ENCODE measurements around the gene SEMA5A. TPM values are rescaled to one million over a fixed set of nuclear protein-coding genes. Genes with fewer than 3 reads are reported as not detected.

Gene SEMA5A
- polyA plus RNA-seq, 1 of the 3 experiments (the other 2 are of a cell fraction), result 0.58 TPM

- no peak overlapping the region; a peak in 1 of 4 replicates for H3K27ac ChIP-seq (ENCODE audit: low read depth in 2 of 2, low read length in 1 of 2)
- no peak for DNase-seq
- no peaks in the 10 kb centered on the region for H3K36me3 ChIP-seq (replicated peaks in 1 of 2; ENCODE audit: control insufficient read depth in 1 of 2, insufficient read depth in 2 of 2, low read length in 1 of 2)
- H3K27me3 ChIP-seq (ENCODE audit: insufficient read depth), result no peaks in the 10 kb centered on the region
- H3K9me3 ChIP-seq, result no peaks in the 10 kb centered on the region
- H3K4me3 ChIP-seq (ENCODE audit: low read depth in 2 of 2, low read length in 1 of 2), result no peak overlapping the region
- no peak overlapping the region for H3K9ac ChIP-seq
- H4K20me1 ChIP-seq (ENCODE audit: insufficient read depth), result no peaks in the 10 kb centered on the region
- H3K79me2 ChIP-seq (ENCODE audit: insufficient read depth), result no peaks in the 10 kb centered on the region
- TF ChIP-seq SMC3 (IDR thresholded peaks at IDR 0.05; ENCODE audit: low read depth, low read length) (no peak), JUND (IDR thresholded peaks at IDR 0.05) (no peak), EZH2phosphoT487 (IDR thresholded peaks at IDR 0.05; ENCODE audit: borderline replicate concordance, low read depth) (no peak), TAF1 (IDR thresholded peaks at IDR 0.05; ENCODE audit: borderline replicate concordance, low read depth, low read length) (no peak)
- ChIA-PET POLR2A (no interaction called here), CTCF (no interaction called here)
- no peaks in the 10 kb centered on the region for H3K9me2 ChIP-seq
- no peaks in the 10 kb centered on the region; a peak in 2 of 4 replicates for H3K4me1 ChIP-seq (ENCODE audit: control insufficient read depth in 1 of 2, insufficient read depth in 2 of 2, low read depth in 1 of 2, low read length in 1 of 2)
- peaks cover under 1% of the 10 kb centered on the region for H3F3A ChIP-seq (replicated peaks; ENCODE audit: insufficient read depth)
- H2AFZ ChIP-seq (ENCODE audit: low read depth), result no peak overlapping the region
- H3K4me2 ChIP-seq, result no peak overlapping the region
Measured at GRCh38 chr5:9233712-9234111, 312.2 kb downstream of the SEMA5A start.

- ChIA-PET CTCF (no interaction called here), POLR2A (no interaction called here)
Measured at GRCh38 chr5:9233035-9233434, 312.8 kb downstream of the SEMA5A start.

More at GRCh38 chr5:9233035-9233434, 312.8 kb downstream of the SEMA5A start:
- no peaks in the 10 kb centered on the region for H3K9me3 ChIP-seq
- no peaks in the 10 kb centered on the region for H3K36me3 ChIP-seq (replicated peaks in 1 of 2; ENCODE audit: control insufficient read depth in 1 of 2, insufficient read depth in 2 of 2, low read length in 1 of 2)
- H3K4me2 ChIP-seq, result no peak overlapping the region
- TF ChIP-seq EP300 (IDR thresholded peaks at IDR 0.05; ENCODE audit: borderline replicate concordance in 1 of 2, low read depth in 1 of 2, low read length in 1 of 2) (no peak), REST (IDR thresholded peaks at IDR 0.05; ENCODE audit: low read depth, low read length) (no peak), RCOR1 (IDR thresholded peaks at IDR 0.05; ENCODE audit: low read length) (no peak), CTCF (IDR thresholded peaks at IDR 0.05) (no peak), FOXJ3 (CRISPR knock-in tag; IDR thresholded peaks at IDR 0.05) (no peak), SIN3A (IDR thresholded peaks at IDR 0.05; ENCODE audit: borderline replicate concordance, low read depth, low read length) (no peak), ZBTB33 (IDR thresholded peaks at IDR 0.05; ENCODE audit: borderline replicate concordance, low read depth) (no peak), TEAD4 (IDR thresholded peaks at IDR 0.05; ENCODE audit: borderline replicate concordance, insufficient read depth) (no peak), JUND (IDR thresholded peaks at IDR 0.05) (no peak), RFX5 (IDR thresholded peaks at IDR 0.05; ENCODE audit: low read length) (no peak), TCF12 (IDR thresholded peaks at IDR 0.05) (no peak), MXI1 (IDR thresholded peaks at IDR 0.05; ENCODE audit: low read depth, low read length) (no peak), MEF2A (IDR thresholded peaks at IDR 0.05; ENCODE audit: borderline replicate concordance, low read depth) (no peak), FOSL2 (IDR thresholded peaks at IDR 0.05; ENCODE audit: borderline replicate concordance, low read depth) (no peak)
- no peak overlapping the region; a peak in 1 of 4 replicates for H3K27ac ChIP-seq (ENCODE audit: low read depth in 2 of 2, low read length in 1 of 2)
- H3K9me2 ChIP-seq, result no peaks in the 10 kb centered on the region
- 49% methylated on average over 2 of the region's 2 CpGs for WGBS (ENCODE audit: low lambda C conversion rate)
- H2AFZ ChIP-seq (ENCODE audit: low read depth), result no peak overlapping the region
- no peak for DNase-seq
- H3K79me2 ChIP-seq (ENCODE audit: insufficient read depth), result no peaks in the 10 kb centered on the region
- H4K20me1 ChIP-seq (ENCODE audit: insufficient read depth), result no peaks in the 10 kb centered on the region
- H3K4me1 ChIP-seq (ENCODE audit: control insufficient read depth in 1 of 2, insufficient read depth in 2 of 2, low read depth in 1 of 2, low read length in 1 of 2), result no peaks in the 10 kb centered on the region; a peak in 2 of 4 replicates
- no peaks in the 10 kb centered on the region for H3F3A ChIP-seq (replicated peaks; ENCODE audit: insufficient read depth)
- H3K9ac ChIP-seq, result no peak overlapping the region
- H3K4me3 ChIP-seq (ENCODE audit: low read depth in 2 of 2, low read length in 1 of 2), result no peak overlapping the region
- no peaks in the 10 kb centered on the region for H3K27me3 ChIP-seq (ENCODE audit: insufficient read depth)
